Fibroblast of the aortic adventitia (primary cell): ENCODE data around the gene ZSWIM9. TPM values are rescaled to one million over a fixed set of nuclear protein-coding genes. Genes with fewer than 3 reads are reported as not detected.

Experiments
- DNase-seq: peaks from one replicate; pipeline ENCODE4 v3.0.0-alpha.2; 2010; ENCODE audit warnings: low read depth
- H3K4me3 ChIP-seq: 2 replicates; pipeline ENCODE4 v1.5.1; 2011; ENCODE audit warnings: low read depth, mild to moderate bottlenecking, control low read depth, low read length, moderate library complexity
- total RNA-seq: library from RNA; depleted of rRNA; stranded (reverse); fragments of >200 nt; gene quantifications from 2 replicates; pipeline ENCODE4 v1.2.3, GENCODE V29; 2012; ENCODE audit warnings: low replicate concordance
- TF ChIP-seq, protein P1 (sequence below): IDR thresholded peaks from 2 replicates; pipeline ENCODE4 v1.5.1; 2011; ENCODE audit warnings: mild to moderate bottlenecking, low read length, control low read depth, inconsistent platforms; ENCODE audit not compliant: insufficient read depth

ZSWIM9 gene
- total RNA-seq, 1 donor: 2.7 TPM

DNA sequence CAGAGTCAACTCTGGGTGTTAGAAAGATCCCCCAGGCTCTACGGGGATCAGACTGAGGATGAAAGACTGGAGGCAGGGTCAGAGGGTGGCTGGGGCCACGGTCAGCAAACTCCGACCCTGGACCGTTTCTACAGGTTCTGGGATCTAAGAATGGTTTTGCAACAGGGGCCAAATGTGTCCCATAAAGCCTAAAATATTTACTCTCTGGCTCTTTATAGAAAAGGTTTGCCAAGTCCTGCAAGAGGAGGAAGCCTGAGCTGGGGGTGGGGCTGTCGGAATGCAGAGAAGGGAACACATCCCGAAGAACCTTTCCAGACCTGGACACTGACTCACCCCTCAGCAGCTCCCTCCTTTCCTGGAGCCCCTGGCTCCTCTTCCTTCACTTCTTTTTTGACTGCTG, 21.1 kb upstream of the ZSWIM9 start:
- no peak overlapping the region for H3K4me3 ChIP-seq
- TF ChIP-seq, protein P1, sequence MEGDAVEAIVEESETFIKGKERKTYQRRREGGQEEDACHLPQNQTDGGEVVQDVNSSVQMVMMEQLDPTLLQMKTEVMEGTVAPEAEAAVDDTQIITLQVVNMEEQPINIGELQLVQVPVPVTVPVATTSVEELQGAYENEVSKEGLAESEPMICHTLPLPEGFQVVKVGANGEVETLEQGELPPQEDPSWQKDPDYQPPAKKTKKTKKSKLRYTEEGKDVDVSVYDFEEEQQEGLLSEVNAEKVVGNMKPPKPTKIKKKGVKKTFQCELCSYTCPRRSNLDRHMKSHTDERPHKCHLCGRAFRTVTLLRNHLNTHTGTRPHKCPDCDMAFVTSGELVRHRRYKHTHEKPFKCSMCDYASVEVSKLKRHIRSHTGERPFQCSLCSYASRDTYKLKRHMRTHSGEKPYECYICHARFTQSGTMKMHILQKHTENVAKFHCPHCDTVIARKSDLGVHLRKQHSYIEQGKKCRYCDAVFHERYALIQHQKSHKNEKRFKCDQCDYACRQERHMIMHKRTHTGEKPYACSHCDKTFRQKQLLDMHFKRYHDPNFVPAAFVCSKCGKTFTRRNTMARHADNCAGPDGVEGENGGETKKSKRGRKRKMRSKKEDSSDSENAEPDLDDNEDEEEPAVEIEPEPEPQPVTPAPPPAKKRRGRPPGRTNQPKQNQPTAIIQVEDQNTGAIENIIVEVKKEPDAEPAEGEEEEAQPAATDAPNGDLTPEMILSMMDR: no peak
- no peak for DNase-seq

DNA sequence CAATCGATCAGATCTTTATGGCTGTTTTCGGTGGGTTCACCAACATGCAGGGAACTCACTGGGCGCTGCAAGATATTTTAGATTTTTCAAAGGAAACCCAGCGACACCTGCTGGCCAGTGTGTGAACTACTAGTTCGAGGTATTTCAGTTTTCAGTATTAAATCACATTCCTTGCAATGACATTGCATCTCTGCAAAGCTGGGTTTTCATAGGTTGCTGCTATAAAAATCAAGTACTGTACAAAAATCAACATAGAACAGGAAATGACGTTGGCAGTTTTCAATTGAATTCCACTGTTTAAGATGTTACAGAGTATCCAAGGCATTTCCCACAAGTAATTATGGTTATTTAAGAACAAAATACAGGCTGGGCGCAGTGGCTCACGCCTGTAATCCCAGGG, 17.9 kb upstream of the ZSWIM9 start:
- TF ChIP-seq, protein P1: peak; percentile 79
- DNase-seq: peak; percentile 80
- no peak overlapping the region for H3K4me3 ChIP-seq

DNA sequence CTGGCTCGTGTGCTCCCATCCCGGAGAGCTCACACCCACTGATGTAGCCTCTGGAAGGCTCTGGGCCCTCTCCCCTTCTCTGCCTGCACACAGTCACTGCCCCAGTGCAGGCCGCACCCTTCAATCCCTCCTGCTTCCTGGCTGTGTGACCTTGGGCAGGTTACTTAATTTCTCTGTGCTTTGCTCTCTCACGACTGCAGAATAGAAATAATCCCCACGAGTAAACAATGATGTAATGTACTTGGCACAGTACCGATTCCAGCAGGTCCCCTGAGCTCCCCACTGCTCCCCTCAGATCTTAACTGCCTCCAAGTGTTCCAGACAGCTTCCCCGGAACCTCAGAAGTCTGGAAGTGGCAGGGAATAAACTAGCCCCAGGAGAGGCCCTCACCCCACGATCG, 16.5 kb upstream of the ZSWIM9 start:
- TF ChIP-seq, protein P1: no peak
- DNase-seq: no peak
- H3K4me3 ChIP-seq: no peak overlapping the region

DNA sequence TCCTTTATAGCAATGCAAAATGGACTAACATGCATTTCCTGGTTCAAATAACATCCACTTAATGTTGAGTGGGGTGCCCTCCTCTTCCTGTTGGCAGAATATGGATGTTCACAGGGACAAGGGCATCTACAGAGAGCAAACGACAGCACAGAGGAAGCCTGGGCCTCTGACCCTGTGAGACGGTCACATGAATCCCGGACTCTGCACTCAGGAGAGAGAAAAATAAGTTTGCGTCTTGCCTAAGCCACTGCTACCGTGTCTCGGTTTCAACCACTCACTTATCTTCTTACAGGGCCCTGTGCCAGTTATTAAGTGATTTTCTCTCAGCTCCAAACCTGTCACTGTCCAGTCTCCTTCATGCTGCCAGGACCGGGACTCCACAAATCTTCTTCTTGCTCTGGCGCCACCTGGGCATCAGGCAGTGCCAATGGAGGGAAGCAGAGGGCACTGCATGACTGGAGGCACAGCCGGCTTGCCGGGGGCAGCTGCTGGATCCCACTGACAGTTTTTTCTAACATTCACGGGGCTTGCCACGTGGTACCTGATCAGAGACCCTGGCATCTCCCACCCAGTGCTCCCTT, 12.2 kb upstream of the ZSWIM9 start:
- TF ChIP-seq, protein P1: no peak
- H3K4me3 ChIP-seq: no peak overlapping the region
- no peak for DNase-seq

DNA sequence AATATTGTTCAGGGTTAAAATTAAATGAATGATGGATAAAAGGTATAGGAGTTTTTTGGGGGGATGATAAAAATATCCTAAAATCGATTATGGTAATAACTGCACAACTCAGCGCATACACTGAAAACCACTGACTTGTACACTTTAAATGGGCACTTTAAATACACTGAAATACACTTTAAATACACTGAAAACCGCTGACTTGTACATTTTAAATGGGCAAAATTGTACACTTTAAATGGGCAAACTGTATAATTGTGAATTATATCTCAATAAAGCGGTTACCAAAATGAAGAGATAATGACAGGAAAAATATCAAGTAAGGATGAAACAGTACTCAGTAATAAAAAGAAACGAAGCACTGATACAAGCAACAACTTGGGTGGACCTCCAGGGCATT, 1.8 kb upstream of the ZSWIM9 start:
- TF ChIP-seq, protein P1: no peak
- H3K4me3 ChIP-seq: no peak overlapping the region
- DNase-seq: no peak

DNA sequence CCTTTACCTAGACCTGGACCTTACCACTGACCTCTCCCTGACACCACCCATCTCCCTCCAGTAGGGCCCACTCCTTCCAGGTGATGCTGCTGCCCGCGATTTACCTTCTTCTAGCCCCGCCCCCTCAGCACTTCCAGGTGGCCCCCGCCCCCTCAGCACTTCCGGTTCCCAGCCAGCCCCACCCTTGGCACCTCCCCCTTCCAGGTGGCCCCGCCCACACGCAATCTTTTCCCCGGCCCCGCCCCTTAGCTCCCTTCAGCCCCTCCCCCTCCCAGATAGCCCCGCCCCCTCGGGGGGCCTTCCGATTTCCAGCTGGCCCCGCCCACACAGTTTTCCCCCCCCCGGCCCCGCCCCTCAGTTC, 922 bp upstream of the ZSWIM9 start:
- DNase-seq: peak; percentile 66
- TF ChIP-seq, protein P1: no peak
- H3K4me3 ChIP-seq: peak overlapping the region; percentile 95

DNA sequence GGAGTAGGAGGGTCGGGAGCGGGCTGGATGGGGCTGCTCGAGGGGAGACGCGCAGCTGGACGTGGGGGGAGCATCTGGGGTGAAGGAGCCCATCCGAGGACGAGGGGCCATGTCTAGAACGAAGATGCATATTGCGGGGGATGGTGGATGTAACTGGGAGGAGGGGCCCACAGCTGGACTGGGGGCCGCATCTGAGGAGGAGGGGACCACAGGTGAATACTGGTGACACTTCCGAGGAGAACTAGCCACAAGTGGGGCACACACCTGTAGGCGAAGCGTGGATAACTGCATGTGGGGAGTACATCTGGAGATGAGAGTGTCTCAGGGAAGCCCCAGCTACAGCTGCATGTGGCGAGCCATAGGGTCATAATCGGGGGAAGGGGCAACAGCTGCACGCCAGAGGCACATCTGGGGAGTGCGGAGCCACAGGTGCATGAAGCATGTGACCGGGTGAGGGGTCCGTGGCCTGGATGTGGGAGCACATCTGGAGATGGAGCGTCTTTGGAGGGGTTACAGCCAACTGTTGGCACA, 402 bp downstream of the ZSWIM9 start:
- DNase-seq: no peak
- peak overlapping the region; percentile 95 for H3K4me3 ChIP-seq
- TF ChIP-seq, protein P1: no peak
